ENCODE measurements around the gene CBFB. TPM values are rescaled to one million over a fixed set of nuclear protein-coding genes. Genes with fewer than 3 reads are reported as not detected.

Gene CBFB
- polyA plus RNA-seq, 2 donors, result 15.3 to 17.0 TPM

- Histone ChIP-seq H3K27me3 (ENCODE audit: control insufficient read depth in 1 of 2, insufficient read depth in 2 of 2, low read length in 2 of 2) (no peaks in the 10 kb centered on the region), H3K4me3 (ENCODE audit: low read depth in 1 of 2, low read length in 2 of 2) (no peak overlapping the region), H3K27ac (ENCODE audit: low read depth in 2 of 2, low read length in 1 of 2) (no peak overlapping the region), H3K36me3 (ENCODE audit: control insufficient read depth in 2 of 2, insufficient read depth in 2 of 2, low read length in 1 of 2) (no peaks in the 10 kb centered on the region), H3K9me3 (ENCODE audit: control insufficient read depth in 2 of 2, insufficient read depth in 1 of 2, low read depth in 1 of 2, low read length in 1 of 2) (no peaks in the 10 kb centered on the region), H3K4me1 (ENCODE audit: control insufficient read depth in 2 of 2, insufficient read depth in 2 of 2, low read length in 1 of 2) (no peaks in the 10 kb centered on the region)
- 70 to 73% methylated on average over 4 of the region's 4 CpGs for WGBS, 2 donors
Measured at GRCh38 chr16:67055712-67056487, 27.0 kb downstream of the CBFB start.

- H3K4me1 ChIP-seq (ENCODE audit: control insufficient read depth in 2 of 2, insufficient read depth in 2 of 2, low read length in 1 of 2), result no peaks in the 10 kb centered on the region
- 50 to 59% methylated on average over 2 of the region's 2 CpGs for WGBS, 2 donors
- H3K9me3 ChIP-seq (ENCODE audit: control insufficient read depth in 2 of 2, insufficient read depth in 1 of 2, low read depth in 1 of 2, low read length in 1 of 2), result no peaks in the 10 kb centered on the region
- H3K36me3 ChIP-seq (ENCODE audit: control insufficient read depth in 2 of 2, insufficient read depth in 2 of 2, low read length in 1 of 2), result peaks cover 6 to 8% of the 10 kb centered on the region in 2 donors
- H3K27me3 ChIP-seq (ENCODE audit: control insufficient read depth in 1 of 2, insufficient read depth in 2 of 2, low read length in 2 of 2), result no peaks in the 10 kb centered on the region
- no peak overlapping the region for H3K4me3 ChIP-seq (ENCODE audit: low read depth in 1 of 2, low read length in 2 of 2)
- H3K27ac ChIP-seq (ENCODE audit: low read depth in 2 of 2, low read length in 1 of 2), result no peak overlapping the region
Measured at GRCh38 chr16:67063008-67063407, 34.1 kb downstream of the CBFB start.

GRCh38 chr16:67068212-67068753, 39.3 kb downstream of the CBFB start:
- 92 to 96% methylated on average over 2 of the region's 2 CpGs for WGBS, 2 donors
- H3K36me3 ChIP-seq (ENCODE audit: control insufficient read depth in 2 of 2, insufficient read depth in 2 of 2, low read length in 1 of 2), result peaks cover 11 to 12% of the 10 kb centered on the region in 2 donors
- H3K4me1 ChIP-seq (ENCODE audit: control insufficient read depth in 2 of 2, insufficient read depth in 2 of 2, low read length in 1 of 2), result no peaks in the 10 kb centered on the region

GRCh38 chr16:67071476-67072048, 42.6 kb downstream of the CBFB start:
- Histone ChIP-seq H3K4me1 (ENCODE audit: control insufficient read depth in 2 of 2, insufficient read depth in 2 of 2, low read length in 1 of 2) (no peaks in the 10 kb centered on the region), H3K27ac (ENCODE audit: low read depth in 2 of 2, low read length in 1 of 2) (no peak overlapping the region), H3K9me3 (ENCODE audit: control insufficient read depth in 2 of 2, insufficient read depth in 1 of 2, low read depth in 1 of 2, low read length in 1 of 2) (no peaks in the 10 kb centered on the region), H3K27me3 (ENCODE audit: control insufficient read depth in 1 of 2, insufficient read depth in 2 of 2, low read length in 2 of 2) (no peaks in the 10 kb centered on the region), H3K4me3 (ENCODE audit: low read depth in 1 of 2, low read length in 2 of 2) (no peak overlapping the region), H3K36me3 (ENCODE audit: control insufficient read depth in 2 of 2, insufficient read depth in 2 of 2, low read length in 1 of 2) (peaks cover 11 to 12% of the 10 kb centered on the region in 2 donors)
- WGBS, 2 donors, result 90 to 91% methylated on average over 4 of the region's 4 CpGs

More at GRCh38 chr16:67068212-67068753, 39.3 kb downstream of the CBFB start:
- Histone ChIP-seq H3K27me3 (ENCODE audit: control insufficient read depth in 1 of 2, insufficient read depth in 2 of 2, low read length in 2 of 2) (no peaks in the 10 kb centered on the region), H3K27ac (ENCODE audit: low read depth in 2 of 2, low read length in 1 of 2) (no peak overlapping the region), H3K4me3 (ENCODE audit: low read depth in 1 of 2, low read length in 2 of 2) (no peak overlapping the region), H3K9me3 (ENCODE audit: control insufficient read depth in 2 of 2, insufficient read depth in 1 of 2, low read depth in 1 of 2, low read length in 1 of 2) (no peaks in the 10 kb centered on the region)

- WGBS, 2 donors, result 99 to 100% methylated on average over 2 of the region's 2 CpGs
Measured at GRCh38 chr16:67075331-67075730, 46.4 kb downstream of the CBFB start.

GRCh38 chr16:67077871-67078270, 48.9 kb downstream of the CBFB start:
- Histone ChIP-seq H3K4me1 (ENCODE audit: control insufficient read depth in 2 of 2, insufficient read depth in 2 of 2, low read length in 1 of 2) (no peaks in the 10 kb centered on the region), H3K4me3 (ENCODE audit: low read depth in 1 of 2, low read length in 2 of 2) (no peak overlapping the region), H3K36me3 (ENCODE audit: control insufficient read depth in 2 of 2, insufficient read depth in 2 of 2, low read length in 1 of 2) (peaks cover 0 to 3% of the 10 kb centered on the region in 2 donors), H3K27me3 (ENCODE audit: control insufficient read depth in 1 of 2, insufficient read depth in 2 of 2, low read length in 2 of 2) (no peaks in the 10 kb centered on the region), H3K27ac (ENCODE audit: low read depth in 2 of 2, low read length in 1 of 2) (no peak overlapping the region), H3K9me3 (ENCODE audit: control insufficient read depth in 2 of 2, insufficient read depth in 1 of 2, low read depth in 1 of 2, low read length in 1 of 2) (no peaks in the 10 kb centered on the region)
- WGBS, 2 donors, result 73 to 90% methylated on average over 4 of the region's 4 CpGs

More at GRCh38 chr16:67075331-67075730, 46.4 kb downstream of the CBFB start:
- Histone ChIP-seq H3K27ac (ENCODE audit: low read depth in 2 of 2, low read length in 1 of 2) (no peak overlapping the region), H3K27me3 (ENCODE audit: control insufficient read depth in 1 of 2, insufficient read depth in 2 of 2, low read length in 2 of 2) (no peaks in the 10 kb centered on the region), H3K4me1 (ENCODE audit: control insufficient read depth in 2 of 2, insufficient read depth in 2 of 2, low read length in 1 of 2) (no peaks in the 10 kb centered on the region), H3K9me3 (ENCODE audit: control insufficient read depth in 2 of 2, insufficient read depth in 1 of 2, low read depth in 1 of 2, low read length in 1 of 2) (no peaks in the 10 kb centered on the region), H3K36me3 (ENCODE audit: control insufficient read depth in 2 of 2, insufficient read depth in 2 of 2, low read length in 1 of 2) (peaks cover 0 to 5% of the 10 kb centered on the region in 2 donors), H3K4me3 (ENCODE audit: low read depth in 1 of 2, low read length in 2 of 2) (no peak overlapping the region)

GRCh38 chr16:67082100-67082499, 53.2 kb downstream of the CBFB start:
- Histone ChIP-seq H3K27me3 (ENCODE audit: control insufficient read depth in 1 of 2, insufficient read depth in 2 of 2, low read length in 2 of 2) (no peaks in the 10 kb centered on the region), H3K27ac (ENCODE audit: low read depth in 2 of 2, low read length in 1 of 2) (no peak overlapping the region), H3K9me3 (ENCODE audit: control insufficient read depth in 2 of 2, insufficient read depth in 1 of 2, low read depth in 1 of 2, low read length in 1 of 2) (no peaks in the 10 kb centered on the region), H3K36me3 (ENCODE audit: control insufficient read depth in 2 of 2, insufficient read depth in 2 of 2, low read length in 1 of 2) (peaks cover 0 to 5% of the 10 kb centered on the region in 2 donors), H3K4me3 (ENCODE audit: low read depth in 1 of 2, low read length in 2 of 2) (no peak overlapping the region), H3K4me1 (ENCODE audit: control insufficient read depth in 2 of 2, insufficient read depth in 2 of 2, low read length in 1 of 2) (no peaks in the 10 kb centered on the region)
- whole genome bisulfite sequencing, 2 donors, result 92 to 93% methylated on average over 6 of the region's 6 CpGs

- WGBS, 2 donors, result 89 to 98% methylated on average over 1 of the region's 1 CpG
- Histone ChIP-seq H3K4me1 (ENCODE audit: control insufficient read depth in 2 of 2, insufficient read depth in 2 of 2, low read length in 1 of 2) (no peaks in the 10 kb centered on the region), H3K36me3 (ENCODE audit: control insufficient read depth in 2 of 2, insufficient read depth in 2 of 2, low read length in 1 of 2) (peaks cover 0 to 2% of the 10 kb centered on the region in 2 donors), H3K4me3 (ENCODE audit: low read depth in 1 of 2, low read length in 2 of 2) (no peak overlapping the region), H3K27ac (ENCODE audit: low read depth in 2 of 2, low read length in 1 of 2) (no peak overlapping the region), H3K9me3 (ENCODE audit: control insufficient read depth in 2 of 2, insufficient read depth in 1 of 2, low read depth in 1 of 2, low read length in 1 of 2) (no peaks in the 10 kb centered on the region), H3K27me3 (ENCODE audit: control insufficient read depth in 1 of 2, insufficient read depth in 2 of 2, low read length in 2 of 2) (no peaks in the 10 kb centered on the region)
Measured at GRCh38 chr16:67082891-67083290, 53.9 kb downstream of the CBFB start.

- Histone ChIP-seq H3K4me1 (ENCODE audit: control insufficient read depth in 2 of 2, insufficient read depth in 2 of 2, low read length in 1 of 2) (no peaks in the 10 kb centered on the region), H3K9me3 (ENCODE audit: control insufficient read depth in 2 of 2, insufficient read depth in 1 of 2, low read depth in 1 of 2, low read length in 1 of 2) (no peaks in the 10 kb centered on the region), H3K27ac (ENCODE audit: low read depth in 2 of 2, low read length in 1 of 2) (no peak overlapping the region), H3K36me3 (ENCODE audit: control insufficient read depth in 2 of 2, insufficient read depth in 2 of 2, low read length in 1 of 2) (peaks cover 0 to 4% of the 10 kb centered on the region in 2 donors), H3K4me3 (ENCODE audit: low read depth in 1 of 2, low read length in 2 of 2) (no peak overlapping the region), H3K27me3 (ENCODE audit: control insufficient read depth in 1 of 2, insufficient read depth in 2 of 2, low read length in 2 of 2) (no peaks in the 10 kb centered on the region)
- 88 to 91% methylated on average over 4 of the region's 4 CpGs for WGBS, 2 donors
Measured at GRCh38 chr16:67084345-67085028, 55.5 kb downstream of the CBFB start.
